ENCODE data around the gene STK35.

Gene STK35

DNA sequence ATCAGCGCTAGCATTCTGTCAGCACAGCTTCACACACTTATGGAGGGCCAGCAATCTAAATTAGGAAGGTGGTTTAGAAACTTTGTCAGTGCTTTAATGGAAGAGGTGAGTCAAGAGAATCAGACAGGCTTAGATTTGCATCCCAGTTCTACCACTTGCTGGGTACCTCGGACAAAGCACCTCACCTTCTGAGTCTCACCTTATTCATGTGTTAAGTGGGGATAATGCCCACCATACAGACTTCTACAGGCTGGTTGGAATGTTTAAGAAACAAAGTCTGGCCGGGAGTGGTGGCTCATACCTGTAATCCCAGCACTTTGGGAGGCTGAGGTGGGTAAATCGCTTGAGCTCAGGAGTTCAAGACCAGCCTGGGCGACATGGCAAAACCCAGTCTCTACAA, 12.2 kb upstream of the STK35 start:
- H3K9ac ChIP-seq (ENCODE audit: low read length), result no peak overlapping the region
- no peaks in the 10 kb centered on the region for H3F3A ChIP-seq (ENCODE audit: insufficient read depth, low read length)
- DNase-seq, result no peak
- H3K9me2 ChIP-seq (replicated peaks; ENCODE audit: insufficient read depth, low read length), result no peaks in the 10 kb centered on the region
- no peak overlapping the region for H3K27ac ChIP-seq (ENCODE audit: low read length)
- H3K4me2 ChIP-seq (ENCODE audit: low read depth, low read length), result no peak overlapping the region
- no peaks in the 10 kb centered on the region for H3K36me3 ChIP-seq (replicated peaks; ENCODE audit: insufficient read depth, low read length)
- TF ChIP-seq, protein P1, sequence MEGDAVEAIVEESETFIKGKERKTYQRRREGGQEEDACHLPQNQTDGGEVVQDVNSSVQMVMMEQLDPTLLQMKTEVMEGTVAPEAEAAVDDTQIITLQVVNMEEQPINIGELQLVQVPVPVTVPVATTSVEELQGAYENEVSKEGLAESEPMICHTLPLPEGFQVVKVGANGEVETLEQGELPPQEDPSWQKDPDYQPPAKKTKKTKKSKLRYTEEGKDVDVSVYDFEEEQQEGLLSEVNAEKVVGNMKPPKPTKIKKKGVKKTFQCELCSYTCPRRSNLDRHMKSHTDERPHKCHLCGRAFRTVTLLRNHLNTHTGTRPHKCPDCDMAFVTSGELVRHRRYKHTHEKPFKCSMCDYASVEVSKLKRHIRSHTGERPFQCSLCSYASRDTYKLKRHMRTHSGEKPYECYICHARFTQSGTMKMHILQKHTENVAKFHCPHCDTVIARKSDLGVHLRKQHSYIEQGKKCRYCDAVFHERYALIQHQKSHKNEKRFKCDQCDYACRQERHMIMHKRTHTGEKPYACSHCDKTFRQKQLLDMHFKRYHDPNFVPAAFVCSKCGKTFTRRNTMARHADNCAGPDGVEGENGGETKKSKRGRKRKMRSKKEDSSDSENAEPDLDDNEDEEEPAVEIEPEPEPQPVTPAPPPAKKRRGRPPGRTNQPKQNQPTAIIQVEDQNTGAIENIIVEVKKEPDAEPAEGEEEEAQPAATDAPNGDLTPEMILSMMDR (IDR thresholded peaks at IDR 0.05; ENCODE audit: low read length), result no peak
- TF ChIP-seq EZH2phosphoT487 (IDR thresholded peaks at IDR 0.05; ENCODE audit: low read length) (no peak), EZH2 (optimal IDR thresholded peaks at IDR 0.05; ENCODE audit: low read depth, low read length) (no peak)
- no peaks in the 10 kb centered on the region for H3K4me1 ChIP-seq (ENCODE audit: low read length)
- H2AFZ ChIP-seq (ENCODE audit: low read length), result no peak overlapping the region
- H4K20me1 ChIP-seq (ENCODE audit: insufficient read depth, low read length), result no peaks in the 10 kb centered on the region
- H3K79me2 ChIP-seq (ENCODE audit: low read length), result no peaks in the 10 kb centered on the region
- H3K27me3 ChIP-seq (replicated peaks; ENCODE audit: insufficient read depth, low read length), result no peaks in the 10 kb centered on the region
- H3K4me3 ChIP-seq (ENCODE audit: low read length), result no peak overlapping the region
- no peaks in the 10 kb centered on the region for H3K9me3 ChIP-seq (replicated peaks; ENCODE audit: insufficient read depth, low read length)

DNA sequence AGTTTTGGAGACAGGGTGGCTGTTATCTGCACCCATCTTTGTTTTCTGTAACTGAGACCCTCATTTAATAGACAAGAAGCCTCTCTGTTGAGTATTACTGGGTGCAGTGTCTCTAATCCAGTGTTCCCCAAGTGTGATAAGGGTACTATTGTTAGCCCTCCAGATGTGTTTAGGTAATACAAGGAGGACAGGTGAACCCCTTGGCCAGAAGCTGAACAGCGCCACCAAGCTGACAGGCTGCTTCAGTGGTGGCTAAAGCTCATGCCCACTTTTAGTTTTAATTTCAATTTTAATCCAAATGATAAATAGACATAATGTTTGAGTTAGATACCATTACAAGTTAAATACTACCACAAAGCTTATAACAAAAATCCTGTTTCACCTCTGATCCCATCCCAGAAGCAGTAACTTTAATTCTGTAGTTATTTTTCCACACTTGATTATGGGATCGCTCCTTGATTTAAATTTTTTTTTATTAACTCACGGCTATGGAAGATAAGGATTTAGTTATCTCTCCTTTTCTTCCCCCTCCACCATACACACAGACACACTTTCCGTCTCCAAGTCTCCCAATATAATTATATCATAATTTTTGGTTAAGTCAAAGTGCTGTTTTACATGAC, 8.4 kb upstream of the STK35 start:
- Histone ChIP-seq H4K20me1 (ENCODE audit: insufficient read depth, low read length) (no peaks in the 10 kb centered on the region), H3K36me3 (replicated peaks; ENCODE audit: insufficient read depth, low read length) (no peaks in the 10 kb centered on the region), H3K4me3 (ENCODE audit: low read length) (no peak overlapping the region), H3K9me3 (replicated peaks; ENCODE audit: insufficient read depth, low read length) (no peaks in the 10 kb centered on the region), H3K27ac (ENCODE audit: low read length) (no peak overlapping the region), H3K4me1 (ENCODE audit: low read length) (no peaks in the 10 kb centered on the region), H3K9me2 (replicated peaks; ENCODE audit: insufficient read depth, low read length) (no peaks in the 10 kb centered on the region), H3K79me2 (ENCODE audit: low read length) (no peaks in the 10 kb centered on the region), H2AFZ (ENCODE audit: low read length) (no peak overlapping the region), H3K4me2 (ENCODE audit: low read depth, low read length) (peak overlapping the region; percentile 6; the same call in 1 of the 2 replicates), H3K27me3 (replicated peaks; ENCODE audit: insufficient read depth, low read length) (no peaks in the 10 kb centered on the region), H3K9ac (ENCODE audit: low read length) (no peak overlapping the region), H3F3A (ENCODE audit: insufficient read depth, low read length) (no peaks in the 10 kb centered on the region)
- DNase-seq, result peak; percentile 59
- no peak for TF ChIP-seq EZH2phosphoT487 (IDR thresholded peaks at IDR 0.05; ENCODE audit: low read length)
- TF ChIP-seq, protein P1 (IDR thresholded peaks at IDR 0.05; ENCODE audit: low read length), result peak; percentile 90

DNA sequence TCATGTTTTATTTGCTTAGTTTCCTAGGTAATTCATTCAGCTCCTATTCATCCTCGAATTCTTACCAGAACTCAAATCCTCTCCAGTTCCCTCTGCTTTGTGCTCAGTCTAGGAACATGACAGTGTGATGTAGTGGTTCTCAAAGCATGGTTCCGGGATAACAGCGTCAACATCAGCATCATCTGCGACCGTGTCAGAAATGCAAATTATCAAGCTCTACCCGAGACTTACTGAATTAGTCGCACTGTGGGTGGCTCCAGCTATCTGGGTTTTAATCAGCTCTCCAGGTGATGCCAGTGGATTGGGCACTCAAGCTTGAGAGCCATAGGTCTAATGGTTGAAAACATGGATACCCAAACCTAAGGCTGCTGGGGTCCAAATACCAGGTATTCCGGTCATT, 7.7 kb upstream of the STK35 start:
- Histone ChIP-seq H3K9me3 (replicated peaks; ENCODE audit: insufficient read depth, low read length) (no peaks in the 10 kb centered on the region), H3K36me3 (replicated peaks; ENCODE audit: insufficient read depth, low read length) (no peaks in the 10 kb centered on the region), H3F3A (ENCODE audit: insufficient read depth, low read length) (no peaks in the 10 kb centered on the region), H3K4me1 (ENCODE audit: low read length) (no peaks in the 10 kb centered on the region), H3K27ac (ENCODE audit: low read length) (no peak overlapping the region), H3K79me2 (ENCODE audit: low read length) (no peaks in the 10 kb centered on the region), H3K4me3 (ENCODE audit: low read length) (no peak overlapping the region), H4K20me1 (ENCODE audit: insufficient read depth, low read length) (no peaks in the 10 kb centered on the region), H3K4me2 (ENCODE audit: low read depth, low read length) (no peak overlapping the region), H2AFZ (ENCODE audit: low read length) (no peak overlapping the region), H3K9ac (ENCODE audit: low read length) (no peak overlapping the region), H3K27me3 (replicated peaks; ENCODE audit: insufficient read depth, low read length) (no peaks in the 10 kb centered on the region), H3K9me2 (replicated peaks; ENCODE audit: insufficient read depth, low read length) (no peaks in the 10 kb centered on the region)
- no peak for TF ChIP-seq EZH2phosphoT487 (IDR thresholded peaks at IDR 0.05; ENCODE audit: low read length)
- no peak for DNase-seq

DNA sequence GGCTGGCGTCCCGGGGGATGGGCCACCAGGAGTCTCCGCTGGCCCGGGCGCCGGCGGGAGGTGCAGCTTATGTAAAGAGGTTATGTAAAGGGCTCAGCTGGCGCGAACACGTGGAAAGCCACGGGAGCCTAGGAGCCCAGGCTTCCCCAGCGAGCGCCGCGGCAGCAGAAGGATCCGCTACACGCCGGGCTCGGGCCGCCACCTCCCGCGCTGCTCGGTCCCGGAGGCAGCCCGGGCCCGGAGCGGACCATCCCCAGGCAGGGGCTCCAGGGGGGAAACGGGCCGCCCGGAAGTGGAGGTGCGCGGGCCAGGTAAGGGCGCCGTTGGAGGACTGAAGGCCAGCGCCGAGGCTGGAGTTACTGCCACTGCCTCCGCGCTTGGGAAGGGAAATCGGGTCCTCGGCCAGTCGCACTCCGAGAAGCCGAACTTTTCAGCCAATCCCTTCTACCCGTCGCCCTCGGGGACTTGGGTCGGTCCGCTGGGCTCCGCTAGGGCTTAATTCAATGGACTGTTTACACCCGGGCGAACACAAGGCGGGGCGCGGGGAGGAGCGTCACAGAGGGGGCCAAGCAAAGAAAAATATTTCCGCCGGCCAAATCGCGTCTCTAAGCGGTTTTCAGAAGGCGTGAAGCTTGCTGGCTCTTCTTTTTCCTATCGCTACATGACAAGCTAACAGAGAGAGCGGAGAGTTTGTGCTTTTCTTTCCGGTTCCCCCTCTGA, 398 bp downstream of the STK35 start:
- Histone ChIP-seq H2AFZ (ENCODE audit: low read length) (peak overlapping the region; percentile 85), H3K4me1 (ENCODE audit: low read length) (peaks cover 14% of the 10 kb centered on the region), H3K4me2 (ENCODE audit: low read depth, low read length) (peak overlapping the region; percentile 59), H3F3A (ENCODE audit: insufficient read depth, low read length) (peaks cover 15% of the 10 kb centered on the region; the same call in 1 of the 2 replicates), H3K79me2 (ENCODE audit: low read length) (peaks cover 42% of the 10 kb centered on the region), H4K20me1 (ENCODE audit: insufficient read depth, low read length) (no peaks in the 10 kb centered on the region), H3K27me3 (replicated peaks; ENCODE audit: insufficient read depth, low read length) (no peaks in the 10 kb centered on the region), H3K9me3 (replicated peaks; ENCODE audit: insufficient read depth, low read length) (no peaks in the 10 kb centered on the region), H3K36me3 (replicated peaks; ENCODE audit: insufficient read depth, low read length) (0 out of 2 replicates have a peak, but pooled peaks cover 5% of the 10 kb centered on the region), H3K4me3 (ENCODE audit: low read length) (peak overlapping the region; percentile 93), H3K9ac (ENCODE audit: low read length) (peak overlapping the region; percentile 98), H3K27ac (ENCODE audit: low read length) (peak overlapping the region; percentile 97), H3K9me2 (replicated peaks; ENCODE audit: insufficient read depth, low read length) (no peaks in the 10 kb centered on the region)
- DNase-seq, result peak; percentile 92
- no peak for TF ChIP-seq EZH2phosphoT487 (IDR thresholded peaks at IDR 0.05; ENCODE audit: low read length)
- TF ChIP-seq, protein P1 (IDR thresholded peaks at IDR 0.05; ENCODE audit: low read length), result no peak

Measured in MM.1S (cell line).